ENCODE data around the gene ENTPD2.
"Not testable (repeated sequence)": the region's sequence is repeated elsewhere in the genome, so short reads cannot be mapped to it uniquely, and the experiment has no call there.

ENTPD2 gene

GRCh38 chr9:137064027-137064879 lies 10.4 kb upstream of the ENTPD2 start:
- peak; percentile 28 for DNase-seq (ENCODE audit: low read depth)

- DNase-seq (ENCODE audit: low read depth) = no peak
These were observed 9.6 kb upstream of the ENTPD2 start for GRCh38 chr9:137063311-137064026.

GRCh38 chr9:137062798-137063197 lies 8.9 kb upstream of the ENTPD2 start:
- not testable (repeated sequence) for DNase-seq (ENCODE audit: low read depth)

GRCh38 chr9:137062384-137062783 lies 8.5 kb upstream of the ENTPD2 start:
- no peak for DNase-seq (ENCODE audit: low read depth)

- no peak for DNase-seq (ENCODE audit: low read depth)
These were observed 4.8 kb upstream of the ENTPD2 start for GRCh38 chr9:137058521-137059234.

- DNase-seq (ENCODE audit: low read depth) = no peak
These were observed 3.7 kb upstream of the ENTPD2 start for GRCh38 chr9:137057545-137057944.

- DNase-seq (ENCODE audit: low read depth) = no peak
These were observed 3.0 kb upstream of the ENTPD2 start for GRCh38 chr9:137056739-137057415.

GRCh38 chr9:137055385-137056364 lies 1.8 kb upstream of the ENTPD2 start:
- no peak for DNase-seq (ENCODE audit: low read depth)

GRCh38 chr9:137054932-137055384 lies 1.1 kb upstream of the ENTPD2 start:
- no peak for DNase-seq (ENCODE audit: low read depth)

- no peak for DNase-seq (ENCODE audit: low read depth)
These were observed 590 bp downstream of the ENTPD2 start for GRCh38 chr9:137052998-137053943.

- DNase-seq (ENCODE audit: low read depth) = no peak
These were observed 1.6 kb downstream of the ENTPD2 start for GRCh38 chr9:137052293-137052692.

- DNase-seq (ENCODE audit: low read depth) = no peak
These were observed 2.6 kb downstream of the ENTPD2 start for GRCh38 chr9:137051145-137051724.

GRCh38 chr9:137050570-137050969 lies 3.3 kb downstream of the ENTPD2 start:
- DNase-seq (ENCODE audit: low read depth) = no peak

GRCh38 chr9:137049544-137050449 lies 4.1 kb downstream of the ENTPD2 start:
- DNase-seq (ENCODE audit: low read depth) = no peak

- no peak for DNase-seq (ENCODE audit: low read depth)
These were observed 5.0 kb downstream of the ENTPD2 start for GRCh38 chr9:137048655-137049543.

- peak; percentile 60 for DNase-seq (ENCODE audit: low read depth)
These were observed 7.6 kb downstream of the ENTPD2 start, which contains the start of gene NPDC1 for GRCh38 chr9:137046088-137046787. Gene NPDC1 (minus strand): TSS chr9:137046177. CDS start chr9:137045989, 188 bp downstream.
